Left ventricle myocardium inferior (tissue), 1 donor: ENCODE data around the gene NCOA7. TPM values are rescaled to one million over a fixed set of nuclear protein-coding genes. Genes with fewer than 3 reads are reported as not detected.

ENCODE experiments used
- DNase-seq: peaks from one replicate; pipeline ENCODE4 v3.0.0-alpha.2; 2020
- H3K27ac ChIP-seq: fragments of 200-600 bp; replicated peaks from 2 replicates; pipeline ENCODE4 v1.8.0; 2021
- H3K27me3 ChIP-seq: fragments of 200-600 bp; 2 replicates; pipeline ENCODE4 v1.8.0; 2021; ENCODE audit warnings: low read depth
- H3K36me3 ChIP-seq: fragments of 200-600 bp; 2 replicates; pipeline ENCODE4 v1.8.0; 2021
- H3K4me1 ChIP-seq: fragments of 200-600 bp; 2 replicates; pipeline ENCODE4 v1.8.0; 2021
- H3K4me3 ChIP-seq: fragments of 200-600 bp; 2 replicates; pipeline ENCODE4 v1.8.0; 2021; ENCODE audit warnings: mild to moderate bottlenecking, moderate library complexity
- H3K9me3 ChIP-seq: fragments of 200-600 bp; replicated peaks from 2 replicates; pipeline ENCODE4 v1.8.0; 2021
- intact Hi-C: fragments of 100-400 bp; cut with micrococcal nuclease; formaldehyde crosslinking; loops from one replicate; pipeline ENCODE4 v1.11.0; 2022
- total RNA-seq: library from RNA; stranded (reverse); fragmentation: NEBNext Ultra II Directional; extraction: Animal tissue kit (Norgen Biotek cat#: 25700); gene quantifications from one replicate; pipeline ENCODE4 v1.2.1, GENCODE V29; 2021
- TF ChIP-seq, protein P1 (sequence below): fragments of 200-600 bp; IDR thresholded peaks from 2 replicates; pipeline ENCODE4 v1.8.0; 2021; ENCODE audit warnings: antibody characterized with exemption, mild to moderate bottlenecking, borderline replicate concordance
- donor health status: DM: no; HTN: yes; CAD: no; lungs with severe emphysema.

NCOA7 gene
- total RNA-seq, 1 donor from 2014 or later: 10.3 TPM

DNA sequence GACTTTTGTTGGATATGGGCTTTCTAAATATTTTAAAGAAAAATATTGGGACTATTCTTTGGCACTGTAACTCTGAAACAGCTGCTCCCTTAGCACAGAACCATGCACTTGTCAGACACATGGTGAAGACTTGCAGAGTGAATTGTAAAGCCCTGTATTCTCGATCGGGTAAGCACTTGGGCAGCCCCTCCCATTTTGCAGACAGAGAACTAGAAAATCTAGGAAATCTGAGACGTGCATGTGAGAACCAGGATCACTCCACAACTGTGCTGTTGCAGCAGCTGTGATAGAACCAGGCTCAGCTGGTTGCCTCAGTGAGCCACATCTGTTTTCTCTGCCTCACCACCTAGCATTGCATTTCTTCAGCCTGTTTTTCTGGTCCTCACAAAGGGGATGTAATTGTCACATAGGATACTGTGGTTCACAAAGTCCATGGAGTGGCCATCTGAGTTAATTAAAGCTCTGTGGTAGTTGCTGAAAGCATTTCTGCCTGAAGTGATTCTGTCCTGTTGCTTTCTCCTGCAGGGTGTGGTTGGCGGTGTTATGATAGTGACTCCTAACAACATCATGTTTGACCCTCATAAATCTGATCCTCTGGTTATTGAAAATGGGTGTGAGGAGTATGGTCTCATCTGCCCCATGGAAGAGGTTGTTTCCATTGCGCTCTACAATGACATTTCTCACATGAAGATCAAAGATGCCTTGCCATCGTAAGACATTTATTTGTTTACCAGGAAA, 94.0 kb downstream of the NCOA7 start:
- Histone ChIP-seq H3K27ac (no peak overlapping the region), H3K4me3 (no peak overlapping the region), H3K9me3 (no peaks in the 10 kb centered on the region), H3K4me1 (no peaks in the 10 kb centered on the region), H3K36me3 (peaks cover 72% of the 10 kb centered on the region), H3K27me3 (no peaks in the 10 kb centered on the region)
- TF ChIP-seq, protein P1, sequence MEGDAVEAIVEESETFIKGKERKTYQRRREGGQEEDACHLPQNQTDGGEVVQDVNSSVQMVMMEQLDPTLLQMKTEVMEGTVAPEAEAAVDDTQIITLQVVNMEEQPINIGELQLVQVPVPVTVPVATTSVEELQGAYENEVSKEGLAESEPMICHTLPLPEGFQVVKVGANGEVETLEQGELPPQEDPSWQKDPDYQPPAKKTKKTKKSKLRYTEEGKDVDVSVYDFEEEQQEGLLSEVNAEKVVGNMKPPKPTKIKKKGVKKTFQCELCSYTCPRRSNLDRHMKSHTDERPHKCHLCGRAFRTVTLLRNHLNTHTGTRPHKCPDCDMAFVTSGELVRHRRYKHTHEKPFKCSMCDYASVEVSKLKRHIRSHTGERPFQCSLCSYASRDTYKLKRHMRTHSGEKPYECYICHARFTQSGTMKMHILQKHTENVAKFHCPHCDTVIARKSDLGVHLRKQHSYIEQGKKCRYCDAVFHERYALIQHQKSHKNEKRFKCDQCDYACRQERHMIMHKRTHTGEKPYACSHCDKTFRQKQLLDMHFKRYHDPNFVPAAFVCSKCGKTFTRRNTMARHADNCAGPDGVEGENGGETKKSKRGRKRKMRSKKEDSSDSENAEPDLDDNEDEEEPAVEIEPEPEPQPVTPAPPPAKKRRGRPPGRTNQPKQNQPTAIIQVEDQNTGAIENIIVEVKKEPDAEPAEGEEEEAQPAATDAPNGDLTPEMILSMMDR: no peak
- no peak for DNase-seq
- intact Hi-C loops: no loop called here

DNA sequence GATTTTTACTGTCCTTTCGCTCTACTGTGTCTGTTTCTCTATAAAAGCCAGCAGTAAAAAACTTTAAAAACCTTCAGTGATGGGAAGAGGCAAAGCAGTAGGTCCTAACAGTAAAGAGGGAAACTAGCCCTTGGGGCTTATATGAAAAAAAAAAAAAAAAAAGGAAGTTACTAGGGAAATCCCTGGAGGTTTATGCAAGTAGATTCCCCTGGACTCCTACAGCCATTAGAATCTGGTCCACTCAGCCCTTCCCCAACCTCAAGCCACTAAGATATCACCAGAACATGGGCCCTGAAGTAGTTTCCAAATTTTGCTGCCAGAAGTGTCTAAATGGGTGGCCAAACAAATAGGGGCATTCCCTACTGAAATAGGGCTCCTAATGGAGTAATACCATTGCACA, 95.3 kb downstream of the NCOA7 start:
- TF ChIP-seq, protein P1: no peak
- H3K27me3 ChIP-seq: no peaks in the 10 kb centered on the region
- intact Hi-C loops: no loop called here
- no peak overlapping the region for H3K4me3 ChIP-seq
- H3K36me3 ChIP-seq: peaks cover 71% of the 10 kb centered on the region
- DNase-seq: no peak
- no peaks in the 10 kb centered on the region for H3K4me1 ChIP-seq
- no peaks in the 10 kb centered on the region for H3K9me3 ChIP-seq
- no peak overlapping the region for H3K27ac ChIP-seq

DNA sequence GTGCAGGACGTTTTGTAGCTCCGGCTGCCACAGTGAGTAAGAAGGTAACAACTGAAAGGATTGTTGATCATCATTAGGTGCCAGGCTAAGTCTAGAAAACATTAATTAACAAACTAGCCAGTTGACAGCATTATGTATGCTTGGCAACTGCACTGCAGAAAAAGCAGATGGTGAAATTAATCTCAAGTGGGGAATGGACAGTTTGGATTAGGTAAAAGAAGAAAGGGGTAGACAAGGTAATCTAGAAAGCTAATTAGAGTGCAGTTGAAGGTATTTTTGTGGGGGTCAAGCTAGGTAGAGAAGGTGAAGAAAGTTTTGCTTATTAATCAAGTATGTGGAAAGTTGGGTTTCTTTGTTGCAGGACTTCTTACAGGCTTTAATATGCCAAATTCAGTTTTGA, 96.2 kb downstream of the NCOA7 start:
- Histone ChIP-seq H3K4me1 (no peaks in the 10 kb centered on the region), H3K9me3 (no peaks in the 10 kb centered on the region), H3K27ac (no peak overlapping the region), H3K36me3 (peaks cover 68% of the 10 kb centered on the region), H3K27me3 (no peaks in the 10 kb centered on the region), H3K4me3 (no peak overlapping the region)
- intact Hi-C loops: no loop called here
- DNase-seq: no peak
- TF ChIP-seq, protein P1: no peak

DNA sequence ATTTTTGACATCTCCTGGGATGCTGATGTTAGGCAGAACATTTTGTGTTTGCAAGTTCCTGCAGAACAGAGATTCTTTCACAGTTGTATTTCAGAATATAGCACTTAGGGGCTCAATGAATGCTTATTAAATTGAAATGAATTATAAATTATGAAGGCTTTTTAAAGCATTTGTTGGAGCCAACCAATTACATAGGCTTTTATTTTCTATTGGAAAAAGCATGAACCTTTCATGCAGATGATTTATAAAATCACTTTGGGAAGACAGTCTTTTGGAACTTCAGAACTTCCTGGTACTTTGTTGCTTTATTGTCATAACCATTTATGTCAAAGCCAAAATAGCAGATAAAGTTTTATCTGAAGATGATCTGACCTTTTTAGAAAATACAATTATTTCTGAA, 96.6 kb downstream of the NCOA7 start:
- H3K36me3 ChIP-seq: peaks cover 67% of the 10 kb centered on the region
- no peaks in the 10 kb centered on the region for H3K27me3 ChIP-seq
- H3K4me1 ChIP-seq: no peaks in the 10 kb centered on the region
- TF ChIP-seq, protein P1: no peak
- no peak overlapping the region for H3K27ac ChIP-seq
- no peaks in the 10 kb centered on the region for H3K9me3 ChIP-seq
- intact Hi-C loops: no loop called here
- H3K4me3 ChIP-seq: no peak overlapping the region
- no peak for DNase-seq

DNA sequence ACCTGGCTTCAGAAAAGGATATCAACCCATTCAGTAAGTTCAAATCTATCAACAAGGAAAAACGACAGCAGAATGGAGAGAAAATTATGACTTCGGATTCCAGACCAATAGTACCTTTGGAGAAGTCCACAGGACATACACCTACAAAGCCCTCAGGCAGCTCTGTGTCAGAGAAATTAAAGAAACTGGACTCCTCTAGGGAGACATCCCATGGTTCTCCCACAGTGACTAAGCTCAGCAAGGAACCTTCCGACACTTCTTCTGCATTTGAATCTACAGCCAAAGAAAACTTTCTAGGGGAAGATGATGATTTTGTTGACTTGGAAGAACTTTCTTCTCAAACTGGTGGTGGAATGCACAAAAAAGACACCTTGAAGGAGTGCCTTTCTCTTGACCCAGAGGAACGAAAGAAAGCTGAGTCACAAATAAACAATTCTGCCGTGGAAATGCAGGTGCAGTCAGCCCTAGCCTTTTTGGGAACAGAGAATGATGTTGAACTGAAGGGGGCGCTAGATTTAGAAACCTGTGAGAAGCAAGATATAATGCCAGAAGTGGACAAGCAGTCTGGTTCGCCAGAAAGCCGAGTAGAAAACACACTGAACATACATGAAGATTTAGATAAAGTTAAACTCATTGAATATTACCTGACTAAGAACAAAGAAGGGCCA, 98.4 kb downstream of the NCOA7 start:
- H3K9me3 ChIP-seq: no peaks in the 10 kb centered on the region
- DNase-seq: no peak
- H3K4me3 ChIP-seq: no peak overlapping the region
- H3K27me3 ChIP-seq: no peaks in the 10 kb centered on the region
- intact Hi-C loops: no loop called here
- H3K36me3 ChIP-seq: peaks cover 68% of the 10 kb centered on the region
- H3K4me1 ChIP-seq: no peaks in the 10 kb centered on the region
- no peak overlapping the region for H3K27ac ChIP-seq
- TF ChIP-seq, protein P1: peak; percentile 48
